Esophagus muscularis mucosa (tissue), 4 donors: ENCODE data around the gene HOMEZ. TPM values are rescaled to one million over a fixed set of nuclear protein-coding genes. Genes with fewer than 3 reads are reported as not detected.

ENCODE experiments used
- DNase-seq: peaks from one replicate; pipeline ENCODE4 v3.0.0-alpha.2; 2017; ENCODE audit errors: extremely low spot score
- H3K27ac ChIP-seq, 4 donors: fragments of 200-600 bp; sonication (generic); replicated peaks in 1 of 4; 1 replicate in 3 of 4; 2 replicates in 1 of 4; pipeline ENCODE4 v1.5.1; 2016 to 2019; ENCODE audit warnings: mild to moderate bottlenecking in 1 of 4
- H3K27me3 ChIP-seq, 4 donors: fragments of 200-600 bp; sonication (generic); one replicate each; pipeline versions ENCODE4 v1.5.1 to v1.6.0; 2016 to 2019
- H3K36me3 ChIP-seq, 4 donors: fragments of 200-600 bp; sonication (generic); one replicate each; pipeline ENCODE4 v1.5.1; 2016 to 2019
- H3K4me1 ChIP-seq, 4 donors: fragments of 200-600 bp; sonication (generic); one replicate each; pipeline ENCODE4 v1.5.1; 2016 to 2019
- H3K4me3 ChIP-seq, 4 donors: fragments of 200-600 bp; sonication (generic); 1 replicate in 2 of 4; 2 replicates in 2 of 4; pipeline ENCODE4 v1.5.1; 2016 to 2019; ENCODE audit warnings: mild to moderate bottlenecking in 4 of 4, moderate library complexity in 1 of 4
- H3K9me3 ChIP-seq, 4 donors: fragments of 200-600 bp; sonication (generic); 1 replicate in 3 of 4; 2 replicates in 1 of 4; pipeline ENCODE4 v1.5.1; 2016 to 2019
- EP300 ChIP-seq: sonication (generic); formaldehyde crosslinking; IDR thresholded peaks from one replicate; pipeline ENCODE4 v1.6.1; 2017; ENCODE audit warnings: antibody characterized with exemption
- POLR2A ChIP-seq: fragments of 450-650 bp; IDR thresholded peaks from one replicate; pipeline ENCODE4 v1.6.1; 2017; ENCODE audit warnings: antibody characterized with exemption, moderate library complexity, mild to moderate bottlenecking, low read depth
- POLR2AphosphoS5 ChIP-seq, 2 donors: sonication (generic); formaldehyde crosslinking; IDR thresholded peaks; one replicate each; pipeline ENCODE4 v1.6.1; 2017; ENCODE audit warnings: antibody characterized with exemption in 2 of 2
- WGBS: methylation state at CpG from one replicate; pipeline ENCODE4 v1.1.5; 2018; 5-methylcytosine and 5-hydroxymethylcytosine counted together
- intact Hi-C: fragments of 100-400 bp; cut with DNase I; formaldehyde crosslinking; loops from one replicate; pipeline ENCODE4 v1.15.1; 2023
- total RNA-seq, 4 donors: library from RNA; depleted of rRNA; stranded (reverse); fragments of >200 nt; gene quantifications; one replicate each; pipeline versions ENCODE4 v1.1.0 to v1.2.1, GENCODE V29; 2016
- TF ChIP-seq, protein P1 (sequence below), 3 experiments: fragments of 200-600 bp in 2 of 3; fragments of 450-650 bp in 1 of 3; sonication (generic) in 2 of 3; IDR thresholded peaks; one replicate each; pipeline ENCODE4 v1.5.1; 2017 to 2019; ENCODE audit warnings: antibody characterized with exemption in 3 of 3, mild to moderate bottlenecking in 2 of 3, moderate library complexity in 1 of 3

Gene HOMEZ, protein sequence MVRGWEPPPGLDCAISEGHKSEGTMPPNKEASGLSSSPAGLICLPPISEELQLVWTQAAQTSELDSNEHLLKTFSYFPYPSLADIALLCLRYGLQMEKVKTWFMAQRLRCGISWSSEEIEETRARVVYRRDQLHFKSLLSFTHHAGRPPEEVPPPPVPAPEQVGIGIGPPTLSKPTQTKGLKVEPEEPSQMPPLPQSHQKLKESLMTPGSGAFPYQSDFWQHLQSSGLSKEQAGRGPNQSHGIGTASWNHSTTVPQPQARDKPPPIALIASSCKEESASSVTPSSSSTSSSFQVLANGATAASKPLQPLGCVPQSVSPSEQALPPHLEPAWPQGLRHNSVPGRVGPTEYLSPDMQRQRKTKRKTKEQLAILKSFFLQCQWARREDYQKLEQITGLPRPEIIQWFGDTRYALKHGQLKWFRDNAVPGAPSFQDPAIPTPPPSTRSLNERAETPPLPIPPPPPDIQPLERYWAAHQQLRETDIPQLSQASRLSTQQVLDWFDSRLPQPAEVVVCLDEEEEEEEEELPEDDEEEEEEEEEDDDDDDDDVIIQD
- total RNA-seq: 10 to 100 TPM in 3 of 4 donors, 1 to 10 TPM in 1; 8.3 to 14.2 (median 12.4) TPM

DNA sequence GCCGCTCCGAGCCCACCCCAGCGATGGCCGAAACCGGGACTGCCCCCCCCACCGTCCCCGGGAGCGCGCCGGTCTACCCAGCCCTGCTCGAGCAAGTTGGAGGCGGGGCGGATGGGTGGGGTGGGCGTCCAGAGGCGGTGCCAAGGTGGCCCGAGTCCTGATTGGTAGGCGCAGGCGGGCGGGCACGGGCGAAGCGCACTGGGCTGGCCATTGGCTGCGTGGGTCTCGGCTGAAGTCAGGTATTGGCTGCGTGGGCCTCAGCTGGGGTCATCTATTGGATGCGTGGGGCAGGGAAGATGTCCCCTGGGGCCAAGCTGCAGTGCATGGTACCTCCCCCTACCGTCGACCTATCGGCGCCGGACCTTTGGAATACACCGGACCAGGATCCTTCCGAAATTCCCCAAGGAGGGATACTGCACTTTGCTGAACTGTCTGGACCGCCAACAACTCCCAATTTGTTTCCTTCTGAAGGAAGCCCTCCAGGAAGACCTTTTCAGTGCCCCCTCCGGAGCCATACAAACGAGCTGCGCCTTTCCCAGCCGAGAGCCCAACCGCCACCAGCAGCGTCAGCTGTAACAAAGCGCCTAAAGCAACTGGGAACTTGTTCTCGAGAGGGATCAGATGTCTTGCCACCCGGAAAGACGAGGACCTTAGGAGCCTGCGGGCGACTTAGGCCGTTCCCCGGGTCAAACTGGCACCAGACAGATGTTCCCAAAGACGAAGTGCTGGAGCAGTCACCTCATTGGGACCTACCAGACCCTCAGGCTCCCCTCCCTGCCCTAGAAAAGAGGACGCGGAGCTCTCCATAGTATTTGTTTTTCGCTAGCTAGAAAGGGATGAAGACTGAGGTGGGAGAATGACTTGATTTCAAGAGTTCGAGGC, at the start of gene HOMEZ:
TSS of gene HOMEZ (minus strand) at position 113 of the 882 bp plus-strand sequence. CDS start 180 bp downstream, outside the sequence.
- Histone ChIP-seq H3K9me3 (no peaks in the 10 kb centered on the region), H3K4me3 (peak within 1 kb of the TSS; percentile 71 to 99 (median 86)), H3K36me3 (no peaks in the 10 kb centered on the region), H3K4me1 (peaks cover 22 to 31% (median 26%) of the 10 kb centered on the region in 4 donors), H3K27me3 (no peaks in the 10 kb centered on the region), H3K27ac (peak within 1 kb of the TSS; percentile 91 to 99 (median 94))
- 1% methylated on average over 36 of the region's 53 CpGs for WGBS
- intact Hi-C loops: no loop called here
- peak; percentile 46 for TF ChIP-seq POLR2A
- TF ChIP-seq POLR2AphosphoS5 (IDR thresholded peaks at IDR 0.05): peak; percentile 89 to 93
- TF ChIP-seq, protein P1, sequence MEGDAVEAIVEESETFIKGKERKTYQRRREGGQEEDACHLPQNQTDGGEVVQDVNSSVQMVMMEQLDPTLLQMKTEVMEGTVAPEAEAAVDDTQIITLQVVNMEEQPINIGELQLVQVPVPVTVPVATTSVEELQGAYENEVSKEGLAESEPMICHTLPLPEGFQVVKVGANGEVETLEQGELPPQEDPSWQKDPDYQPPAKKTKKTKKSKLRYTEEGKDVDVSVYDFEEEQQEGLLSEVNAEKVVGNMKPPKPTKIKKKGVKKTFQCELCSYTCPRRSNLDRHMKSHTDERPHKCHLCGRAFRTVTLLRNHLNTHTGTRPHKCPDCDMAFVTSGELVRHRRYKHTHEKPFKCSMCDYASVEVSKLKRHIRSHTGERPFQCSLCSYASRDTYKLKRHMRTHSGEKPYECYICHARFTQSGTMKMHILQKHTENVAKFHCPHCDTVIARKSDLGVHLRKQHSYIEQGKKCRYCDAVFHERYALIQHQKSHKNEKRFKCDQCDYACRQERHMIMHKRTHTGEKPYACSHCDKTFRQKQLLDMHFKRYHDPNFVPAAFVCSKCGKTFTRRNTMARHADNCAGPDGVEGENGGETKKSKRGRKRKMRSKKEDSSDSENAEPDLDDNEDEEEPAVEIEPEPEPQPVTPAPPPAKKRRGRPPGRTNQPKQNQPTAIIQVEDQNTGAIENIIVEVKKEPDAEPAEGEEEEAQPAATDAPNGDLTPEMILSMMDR (IDR thresholded peaks at IDR 0.05): peak in 1 of 3 experiments; percentile 28
- no peak for TF ChIP-seq EP300
- peak; percentile 100 for DNase-seq

DNA sequence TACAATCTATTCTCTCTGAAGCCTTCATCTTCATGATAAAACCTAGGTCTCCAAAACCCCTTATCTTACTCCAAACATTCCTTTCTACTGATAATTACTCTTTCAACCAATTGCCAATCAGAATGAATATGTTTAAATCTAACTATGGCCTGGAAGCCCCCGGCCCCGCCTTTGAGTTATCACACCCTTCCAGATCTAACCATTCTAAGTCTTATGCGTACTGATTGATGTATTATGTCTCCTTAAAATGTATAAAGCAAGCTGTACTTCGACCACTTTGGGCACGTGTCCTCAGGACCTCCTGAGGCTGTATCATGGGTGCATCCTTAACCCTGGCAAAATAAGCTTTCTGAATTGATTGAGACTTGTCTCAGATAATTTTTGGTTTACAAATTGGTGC, 49.7 kb upstream of the HOMEZ start:
- H3K9me3 ChIP-seq: no peaks in the 10 kb centered on the region
- no peak for TF ChIP-seq POLR2AphosphoS5 (IDR thresholded peaks at IDR 0.05)
- TF ChIP-seq, protein P1 (IDR thresholded peaks at IDR 0.05): no peak
- no peak for TF ChIP-seq POLR2A
- TF ChIP-seq EP300: no peak
- H3K4me1 ChIP-seq: no peaks in the 10 kb centered on the region
- no peak overlapping the region for H3K27ac ChIP-seq
- no peaks in the 10 kb centered on the region for H3K36me3 ChIP-seq
- H3K4me3 ChIP-seq: no peak overlapping the region
- peaks cover 0 to 5% (median 0%) of the 10 kb centered on the region in 4 donors for H3K27me3 ChIP-seq
- no peak for DNase-seq
- WGBS: 90% methylated on average over 5 of the region's 5 CpGs
- intact Hi-C loops: no loop called here

DNA sequence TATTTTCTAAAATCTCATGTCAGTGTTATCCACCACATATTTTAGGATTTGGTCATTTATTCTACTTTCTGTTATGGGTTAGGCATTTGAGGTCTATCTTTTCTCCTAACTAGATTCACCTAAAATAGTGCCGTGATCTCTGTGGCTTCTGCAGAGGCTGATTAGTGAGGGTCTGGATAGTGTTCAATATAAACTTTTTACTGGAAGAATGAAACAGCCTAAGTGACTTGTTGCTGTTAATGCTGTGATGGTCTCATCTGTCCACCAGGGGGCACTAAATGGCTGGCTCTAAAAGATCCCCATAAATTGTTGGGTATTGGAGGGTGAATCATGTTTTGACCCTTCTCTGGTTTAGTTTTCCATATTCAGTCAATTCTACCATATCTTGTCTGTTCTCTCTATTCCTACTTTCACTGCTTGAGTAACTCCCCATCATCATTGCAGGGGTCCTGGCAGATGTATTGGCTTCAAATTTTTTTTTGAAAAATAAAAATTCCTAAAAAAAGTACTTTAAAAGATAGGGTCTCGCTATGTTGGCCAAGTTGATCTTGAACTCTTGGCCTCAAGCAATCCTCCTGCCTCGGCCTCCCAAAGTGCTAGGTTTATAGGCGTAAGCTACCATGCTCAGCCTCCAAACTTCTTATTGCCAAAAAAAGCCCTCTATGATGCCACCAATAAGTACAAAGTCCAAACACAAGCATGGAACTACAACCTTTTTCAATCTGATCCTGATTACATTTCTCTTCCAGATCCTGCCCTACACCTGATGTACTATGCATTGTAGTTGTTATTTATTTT, 42.2 kb upstream of the HOMEZ start:
- WGBS: 50% methylated on average over 4 of the region's 4 CpGs
- no peaks in the 10 kb centered on the region for H3K27me3 ChIP-seq

More for the DNA sequence above, 42.2 kb upstream of the HOMEZ start:
- H3K9me3 ChIP-seq: no peaks in the 10 kb centered on the region
- TF ChIP-seq EP300 (no peak), POLR2AphosphoS5 (IDR thresholded peaks at IDR 0.05) (no peak), POLR2A (no peak)
- TF ChIP-seq, protein P1 (IDR thresholded peaks at IDR 0.05): peak; percentile 83 to 85 (median 84)
- intact Hi-C loops: loop anchor here (1.0 to 5.0 kb wide), 2 partner anchors 52 to 139 kb away; partner anchors contain the start of gene NGDN
- no peak overlapping the region for H3K4me3 ChIP-seq
- peaks cover 5 to 15% (median 9%) of the 10 kb centered on the region in 4 donors for H3K4me1 ChIP-seq
- DNase-seq: no peak
- no peak overlapping the region for H3K27ac ChIP-seq
- peaks cover 16 to 32% (median 28%) of the 10 kb centered on the region in 4 donors for H3K36me3 ChIP-seq
